GM12891 (cell line): Measurements from ENCODE around the gene SRSF5.

ENCODE experiments used
- PAX5 ChIP-seq: IDR thresholded peaks from 2 replicates; pipeline ENCODE4 v1.6.1; 2011; ENCODE audit warnings: low read length, moderate library complexity, mild to moderate bottlenecking; ENCODE audit not compliant: insufficient read depth, severe bottlenecking
- POLR2A ChIP-seq: IDR thresholded peaks from 2 replicates; pipeline ENCODE4 v1.6.1; 2011; ENCODE audit warnings: low read depth, low read length, control low read depth
- POLR2AphosphoS5 ChIP-seq: IDR thresholded peaks from 2 replicates; pipeline ENCODE4 v1.6.1; 2011; ENCODE audit warnings: low read depth, low read length, control low read depth
- SPI1 ChIP-seq: IDR thresholded peaks from 2 replicates; pipeline ENCODE4 v1.6.1; 2011; ENCODE audit warnings: low read depth, low read length, control low read depth
- TAF1 ChIP-seq: IDR thresholded peaks from 2 replicates; pipeline ENCODE4 v1.6.1; 2011; ENCODE audit warnings: low read depth, low read length, control low read depth

- TF ChIP-seq POLR2A (no peak), TAF1 (no peak), POLR2AphosphoS5 (no peak), SPI1 (no peak), PAX5 (no peak)
Measured at GRCh38 chr14:69820991-69821390, 54.0 kb downstream of the SRSF5 start.
